SK-N-SH treated with all-trans-retinoic acid at 6 μM for 48 hours (cell line): ENCODE results near the gene KANK2.

Experiments used
- ARNTL ChIP-seq: fragments of 450-650 bp; formaldehyde crosslinking; IDR thresholded peaks from 2 replicates; pipeline ENCODE4 v1.5.0; 2020; ENCODE audit warnings: low read depth, mild to moderate bottlenecking, moderate library complexity, borderline replicate concordance
- BACH2 ChIP-seq: fragments of 250-450 bp; sonication (Bioruptor Pico); IDR thresholded peaks from 2 replicates; pipeline ENCODE4 v1.9.0; 2021; ENCODE audit warnings: mild to moderate bottlenecking, borderline replicate concordance
- CSDC2 ChIP-seq: fragments of 250-450 bp; sonication (Bioruptor Pico); IDR thresholded peaks from 2 replicates; pipeline ENCODE4 v1.5.0; 2020; ENCODE audit warnings: mild to moderate bottlenecking, moderate library complexity
- ESRRG ChIP-seq: fragments of 250-450 bp; sonication (Bioruptor Pico); IDR thresholded peaks from 2 replicates; pipeline ENCODE4 v1.6.1; 2021; ENCODE audit warnings: mild to moderate bottlenecking
- GLIS3 ChIP-seq: fragments of 250-450 bp; sonication (Bioruptor Pico); IDR thresholded peaks from 2 replicates; pipeline ENCODE4 v1.5.0; 2020; ENCODE audit warnings: mild to moderate bottlenecking, moderate library complexity
- RARB ChIP-seq: fragments of 250-450 bp; sonication (Bioruptor Pico); IDR thresholded peaks from 2 replicates; pipeline ENCODE4 v1.8.0; 2021; ENCODE audit warnings: mild to moderate bottlenecking, moderate library complexity
- TCF4 ChIP-seq: fragments of 250-450 bp; sonication (Bioruptor Pico); IDR thresholded peaks from 2 replicates; pipeline ENCODE4 v1.8.0; 2021; ENCODE audit warnings: mild to moderate bottlenecking, moderate library complexity, borderline replicate concordance
- ZC3H10 ChIP-seq: fragments of 250-450 bp; sonication (Bioruptor Pico); IDR thresholded peaks from 2 replicates; pipeline ENCODE4 v1.5.1; 2021; ENCODE audit warnings: mild to moderate bottlenecking, moderate library complexity
- ZFP3 ChIP-seq: fragments of 250-450 bp; sonication (Bioruptor Pico); IDR thresholded peaks from 2 replicates; pipeline ENCODE4 v1.5.0; 2020; ENCODE audit warnings: mild to moderate bottlenecking, moderate library complexity
- ZFP30 ChIP-seq: fragments of 450-650 bp; formaldehyde crosslinking; IDR thresholded peaks from 2 replicates; pipeline ENCODE4 v1.5.0; 2022; ENCODE audit warnings: mild to moderate bottlenecking, moderate library complexity
- ZNF565 ChIP-seq: fragments of 450-650 bp; formaldehyde crosslinking; conservative IDR thresholded peaks from 2 replicates; pipeline ENCODE4 v1.5.0; 2020; ENCODE audit warnings: low read depth, mild to moderate bottlenecking, moderate library complexity
- ZNF8 ChIP-seq: fragments of 450-650 bp; formaldehyde crosslinking; IDR thresholded peaks from 2 replicates; pipeline ENCODE4 v1.5.0; 2020; ENCODE audit warnings: mild to moderate bottlenecking, moderate library complexity
- TF ChIP-seq, protein P1 (sequence below): fragments of 250-450 bp; sonication (Bioruptor Pico); IDR thresholded peaks from 2 replicates; pipeline ENCODE4 v1.8.0; 2020; ENCODE audit warnings: mild to moderate bottlenecking, moderate library complexity, borderline replicate concordance

DNA sequence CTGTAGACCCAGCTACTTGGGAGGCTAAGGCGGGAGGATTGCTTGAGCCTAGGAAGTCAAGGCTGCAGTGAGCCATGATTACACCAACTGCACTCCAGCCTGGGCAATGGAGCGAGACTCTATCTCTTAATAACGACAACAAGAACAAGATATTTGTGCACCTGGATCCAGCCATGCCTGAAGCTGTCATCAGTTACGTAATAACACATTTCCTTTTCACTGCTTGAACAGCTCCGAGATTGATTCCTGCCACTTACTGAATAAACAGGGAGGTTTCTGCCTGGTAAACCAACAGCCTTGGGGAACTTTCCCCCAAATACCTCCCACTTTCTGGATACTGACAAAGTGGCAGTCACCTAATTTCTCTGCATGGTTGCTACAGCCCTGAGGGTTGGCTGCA, 5.4 kb downstream of the KANK2 start:
- TF ChIP-seq ZFP30 (CRISPR knock-in tag) (no peak), RARB (CRISPR knock-in tag) (no peak), ESRRG (CRISPR knock-in tag) (no peak), CSDC2 (CRISPR knock-in tag) (no peak), TCF4 (no peak), ZNF8 (CRISPR knock-in tag) (no peak), GLIS3 (no peak), ZNF565 (CRISPR knock-in tag) (no peak), ZC3H10 (no peak), ARNTL (CRISPR knock-in tag) (no peak), BACH2 (no peak), ZFP3 (CRISPR knock-in tag) (no peak)
- TF ChIP-seq, protein P1, sequence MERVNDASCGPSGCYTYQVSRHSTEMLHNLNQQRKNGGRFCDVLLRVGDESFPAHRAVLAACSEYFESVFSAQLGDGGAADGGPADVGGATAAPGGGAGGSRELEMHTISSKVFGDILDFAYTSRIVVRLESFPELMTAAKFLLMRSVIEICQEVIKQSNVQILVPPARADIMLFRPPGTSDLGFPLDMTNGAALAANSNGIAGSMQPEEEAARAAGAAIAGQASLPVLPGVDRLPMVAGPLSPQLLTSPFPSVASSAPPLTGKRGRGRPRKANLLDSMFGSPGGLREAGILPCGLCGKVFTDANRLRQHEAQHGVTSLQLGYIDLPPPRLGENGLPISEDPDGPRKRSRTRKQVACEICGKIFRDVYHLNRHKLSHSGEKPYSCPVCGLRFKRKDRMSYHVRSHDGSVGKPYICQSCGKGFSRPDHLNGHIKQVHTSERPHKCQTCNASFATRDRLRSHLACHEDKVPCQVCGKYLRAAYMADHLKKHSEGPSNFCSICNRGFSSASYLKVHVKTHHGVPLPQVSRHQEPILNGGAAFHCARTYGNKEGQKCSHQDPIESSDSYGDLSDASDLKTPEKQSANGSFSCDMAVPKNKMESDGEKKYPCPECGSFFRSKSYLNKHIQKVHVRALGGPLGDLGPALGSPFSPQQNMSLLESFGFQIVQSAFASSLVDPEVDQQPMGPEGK, result no peak
